ENCODE results near the gene DVL1.
"Not testable (repeated sequence)": the region's sequence is repeated elsewhere in the genome, so short reads cannot be mapped to it uniquely, and the experiment has no call there.

The DVL1 gene

DNA sequence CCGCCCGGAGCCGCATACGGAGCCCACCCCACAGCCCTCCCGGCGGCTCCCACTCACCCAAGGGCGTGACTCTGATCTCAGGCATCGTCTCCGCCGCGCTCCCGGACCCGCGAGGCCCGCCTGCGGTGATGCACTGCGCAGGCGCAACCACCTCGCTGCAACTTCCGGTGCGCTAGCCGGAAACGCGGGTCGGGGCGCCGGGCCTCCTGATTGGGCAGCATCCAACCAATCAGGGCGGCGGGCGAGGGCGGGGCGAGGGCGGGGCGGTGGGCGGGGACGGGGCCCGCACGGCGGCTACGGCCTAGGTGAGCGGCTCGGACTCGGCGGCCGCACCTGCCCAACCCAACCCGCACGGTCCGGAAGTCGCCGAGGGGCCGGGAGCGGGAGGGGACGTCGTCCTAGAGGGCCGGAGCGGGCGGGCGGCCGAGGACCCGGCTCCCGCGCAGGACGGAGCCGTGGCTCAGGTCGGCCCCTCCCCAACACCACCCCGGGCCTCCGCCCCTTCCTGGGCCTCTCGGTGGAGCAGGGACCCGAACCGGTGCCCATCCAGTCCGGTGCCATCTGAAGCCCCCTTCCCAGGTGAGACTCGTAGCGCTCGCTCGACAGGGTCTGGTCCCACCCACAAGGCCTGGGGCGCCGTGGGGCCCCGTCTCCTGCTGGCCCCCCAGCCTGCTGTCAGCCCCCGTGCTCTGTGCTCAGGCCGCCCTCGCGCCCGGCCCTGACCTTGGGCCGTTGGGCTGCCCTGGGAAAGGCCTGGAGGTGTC lies 24.5 kb downstream of the DVL1 start, which contains the start of the genes CPTP and INTS11:
Gene CPTP, plus strand, starts transcription at position 279 of the 764 bp plus-strand sequence. CDS start 2,109 bp downstream, outside the sequence.
Gene INTS11, minus strand, starts transcription at position 137 of the 764 bp plus-strand sequence. Its CDS starts 52 bp downstream, at position 85.
- peak; percentile 93 to 96 for DNase-seq

- DNase-seq, result no peak
Observed at GRCh38 chr1:1324084-1324523, 25.1 kb downstream of the DVL1 start.

GRCh38 chr1:1322952-1323351 lies 26.3 kb downstream of the DVL1 start:
- no peak for DNase-seq

DNA sequence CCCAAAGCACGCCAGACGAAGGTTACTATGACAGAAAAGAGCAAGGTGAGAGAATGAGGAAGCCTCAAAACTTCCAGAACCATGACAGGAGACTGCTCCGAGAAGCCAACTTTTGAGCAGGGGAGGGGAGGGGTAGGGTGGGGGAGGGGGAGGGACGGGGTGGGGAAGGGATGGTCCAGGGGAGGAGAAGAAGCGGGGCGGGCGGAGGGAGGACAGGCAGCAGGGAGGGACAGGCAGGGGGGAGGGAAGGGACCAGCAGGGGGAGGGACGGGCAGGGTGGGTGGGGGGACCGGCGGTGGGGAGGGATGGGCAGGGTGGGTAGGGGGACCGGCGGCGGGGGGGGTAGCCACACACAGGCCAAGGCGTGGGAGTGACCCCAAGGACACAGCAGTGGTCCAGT lies 26.8 kb downstream of the DVL1 start:
- no peak for DNase-seq

GRCh38 chr1:1321477-1321876 lies 27.7 kb downstream of the DVL1 start:
- DNase-seq, result no peak

- no peak for DNase-seq
Observed at GRCh38 chr1:1320666-1321448, 28.4 kb downstream of the DVL1 start.

DNA sequence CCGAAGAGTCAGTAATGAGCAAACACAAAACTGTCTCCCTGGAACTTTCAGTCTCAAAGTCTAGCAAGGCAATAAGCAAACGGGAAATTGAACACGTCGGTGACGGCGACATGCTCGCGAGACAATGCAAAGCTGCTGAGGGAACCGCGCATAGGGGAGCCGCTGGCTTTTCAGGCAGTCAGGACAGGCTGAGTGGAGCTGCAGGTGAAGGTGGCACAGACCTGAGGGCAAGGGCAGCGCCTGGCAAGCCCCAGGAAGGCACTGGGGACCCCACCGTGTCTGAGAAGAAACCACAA lies 29.6 kb downstream of the DVL1 start:
- no peak for DNase-seq

DNA sequence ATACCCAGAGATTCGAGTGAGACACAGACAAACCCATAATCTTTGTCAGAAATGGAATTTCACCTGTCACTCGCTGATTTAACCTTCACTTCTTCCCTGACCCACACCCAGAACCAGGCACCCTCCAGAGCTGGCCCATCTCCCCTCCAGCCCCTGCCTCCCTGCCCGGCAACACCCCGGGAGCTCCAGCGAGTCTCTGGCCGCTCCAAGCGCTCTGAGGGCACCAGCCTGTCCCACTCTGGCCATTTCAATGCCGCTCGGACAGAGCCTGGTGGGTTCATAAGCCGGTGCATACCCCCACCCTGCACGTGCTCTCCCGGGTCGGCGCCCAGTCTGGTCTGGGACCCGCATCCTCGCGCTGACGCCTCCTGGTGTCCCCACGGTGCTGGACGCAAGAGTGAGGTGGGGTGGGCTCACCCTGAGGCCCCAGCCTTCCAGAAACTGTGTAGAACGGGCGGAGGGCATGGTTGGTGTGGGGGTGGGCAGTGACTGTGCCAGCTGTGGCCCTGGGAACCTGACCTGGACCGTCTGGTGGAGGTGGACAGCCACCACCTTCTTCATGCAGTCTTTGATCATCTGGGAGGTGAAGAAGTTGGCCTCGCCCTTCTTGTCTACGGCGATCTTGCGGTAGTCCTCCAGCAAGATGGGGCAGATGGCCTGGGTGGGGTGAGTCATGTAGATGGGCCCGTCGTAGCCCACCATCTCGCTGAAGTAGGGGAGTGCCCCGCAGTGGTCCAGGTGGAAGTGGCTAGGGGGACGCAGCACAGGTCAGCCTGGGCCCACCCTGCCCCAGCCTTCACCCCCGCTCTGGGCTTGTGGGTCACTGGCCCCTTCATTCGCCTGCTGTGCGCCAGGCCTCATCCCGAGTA lies 30.2 kb downstream of the DVL1 start:
- no peak for DNase-seq

GRCh38 chr1:1318131-1318652 lies 31.0 kb downstream of the DVL1 start:
- DNase-seq, result no peak

- DNase-seq, result no peak
Observed at GRCh38 chr1:1317420-1317819, 31.8 kb downstream of the DVL1 start.

- not testable (repeated sequence) for DNase-seq
Observed at GRCh38 chr1:1316199-1316598, 33.0 kb downstream of the DVL1 start.

- no peak for DNase-seq
Observed at GRCh38 chr1:1315435-1315954, 33.7 kb downstream of the DVL1 start.

- no peak for DNase-seq
Observed at GRCh38 chr1:1314678-1315335, 34.4 kb downstream of the DVL1 start.

GRCh38 chr1:1314237-1314586 lies 35.0 kb downstream of the DVL1 start:
- no peak for DNase-seq

DNA sequence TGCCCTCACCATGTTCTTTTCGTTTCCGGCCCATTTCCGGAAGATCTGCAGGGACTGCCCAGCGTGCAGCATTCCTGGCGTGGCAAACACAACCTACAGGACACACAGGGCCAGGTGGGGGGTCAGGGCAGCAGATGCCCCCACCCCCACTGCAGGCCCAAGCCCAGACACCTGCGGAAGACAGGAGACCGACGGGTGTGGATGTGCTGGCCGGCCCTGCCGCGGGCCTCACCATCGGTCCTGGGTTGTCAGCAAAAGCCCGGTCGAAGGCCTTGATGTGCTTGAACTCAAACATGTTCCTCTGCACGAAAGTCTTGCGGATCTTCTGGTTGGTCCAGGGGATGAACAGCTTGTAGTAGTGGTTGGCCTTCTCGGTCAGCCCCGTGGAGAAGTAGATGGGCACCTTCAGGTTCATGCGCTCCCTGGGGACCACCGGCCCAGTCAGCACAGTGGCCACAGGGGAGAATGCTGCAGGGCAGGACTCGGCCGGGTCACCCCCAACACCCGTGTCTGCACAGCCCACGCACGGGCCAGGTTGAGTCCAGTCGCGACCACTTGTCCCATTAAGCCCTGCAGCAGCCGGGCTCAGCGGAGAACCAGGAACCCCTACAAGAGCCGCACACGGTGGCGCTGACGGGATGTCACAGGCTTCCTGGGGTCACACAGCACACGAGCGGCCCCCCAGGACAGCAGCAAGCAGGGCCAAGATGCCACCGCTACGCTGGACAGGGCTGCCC lies 35.5 kb downstream of the DVL1 start:
- DNase-seq, result no peak

DNA sequence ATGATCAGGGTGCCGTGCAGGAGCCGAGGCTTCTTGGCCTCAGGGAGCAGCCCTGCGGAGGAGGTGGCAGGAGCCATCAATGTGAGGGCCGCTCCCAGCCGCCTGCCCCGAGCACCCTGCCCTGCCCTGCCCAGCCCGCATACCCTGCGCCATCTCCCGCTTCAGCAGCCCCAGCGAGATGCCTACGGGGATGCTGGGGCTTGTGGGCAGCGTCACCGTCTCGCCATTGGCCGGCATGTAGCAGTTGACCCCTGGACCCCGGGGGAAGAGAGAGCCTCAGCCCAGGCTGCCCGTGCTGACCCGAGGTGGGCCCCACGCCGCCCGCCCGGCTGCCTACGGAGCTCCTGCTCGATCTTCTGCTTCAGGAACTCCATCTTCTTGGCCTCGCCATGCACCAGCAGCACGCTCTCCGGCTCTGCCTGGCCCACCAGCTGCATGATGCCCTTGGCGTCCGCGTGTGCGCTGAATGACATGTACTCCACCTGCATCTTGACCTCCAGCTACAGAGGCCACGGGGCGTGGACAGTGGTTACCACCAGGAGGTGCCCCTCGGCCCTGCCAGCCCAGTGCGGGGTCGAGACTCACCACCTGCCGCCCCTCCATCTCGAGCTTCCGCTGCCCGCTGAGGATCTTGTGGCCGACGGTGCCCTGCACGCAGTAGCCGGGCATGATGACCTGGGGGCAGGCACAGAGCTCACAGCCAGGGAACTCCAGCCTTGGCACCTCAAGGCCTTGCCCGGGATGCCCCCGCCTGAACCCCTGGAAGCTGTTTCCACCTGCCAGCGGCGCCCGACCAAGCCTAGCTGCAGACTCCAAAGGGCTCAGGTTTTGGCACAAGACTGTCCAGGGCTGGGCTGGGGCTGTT lies 36.5 kb downstream of the DVL1 start:
- DNase-seq, result no peak

DNA sequence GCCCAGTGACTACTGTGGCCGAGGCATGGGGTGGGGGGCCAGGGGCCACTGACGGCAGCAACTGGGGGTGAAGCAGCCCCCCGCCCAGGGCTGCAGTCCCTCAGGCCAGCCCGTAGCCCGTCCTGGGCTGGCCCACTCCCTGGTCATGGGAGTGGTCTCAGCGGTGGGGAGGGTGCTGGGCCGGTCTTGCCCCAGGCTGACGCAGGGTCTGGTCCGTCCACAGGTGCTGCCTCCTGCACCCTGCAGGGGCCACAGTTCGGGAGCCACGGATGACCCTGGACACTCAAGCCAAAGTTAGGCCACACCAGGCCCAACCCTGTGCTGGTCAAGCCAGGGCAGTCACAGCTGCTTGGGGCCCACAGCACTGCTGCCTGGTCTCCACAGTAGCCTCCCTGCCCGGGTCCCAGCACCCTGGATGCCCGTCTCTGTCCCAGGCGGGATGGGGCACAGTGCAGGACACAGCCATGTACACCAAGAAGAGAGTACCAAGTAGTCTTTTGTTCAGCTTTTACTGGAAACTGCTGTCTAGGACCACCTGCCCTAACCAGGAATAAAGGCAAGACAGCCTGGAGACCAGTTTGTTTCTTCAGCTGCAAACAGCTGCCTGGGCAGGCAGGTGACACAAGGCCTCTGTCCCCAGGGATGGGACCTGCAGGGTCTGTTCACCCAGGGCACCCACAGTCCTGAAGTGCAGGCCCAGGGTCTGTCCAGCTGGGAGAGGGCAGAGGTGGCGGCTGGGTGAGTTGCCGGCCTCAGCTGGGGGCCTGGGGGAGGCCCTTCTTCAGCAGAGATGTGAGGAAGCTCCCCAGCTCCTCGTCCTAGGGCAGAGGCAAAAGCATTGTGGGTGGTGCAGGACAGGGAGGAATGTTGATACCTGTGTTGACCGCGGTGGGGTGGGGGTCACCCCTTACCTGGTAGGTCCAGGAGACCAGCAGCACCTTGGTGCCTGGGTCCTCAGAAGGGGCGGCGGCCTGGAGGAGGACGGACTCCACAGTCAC lies 37.8 kb downstream of the DVL1 start:
- DNase-seq, result no peak

DNA sequence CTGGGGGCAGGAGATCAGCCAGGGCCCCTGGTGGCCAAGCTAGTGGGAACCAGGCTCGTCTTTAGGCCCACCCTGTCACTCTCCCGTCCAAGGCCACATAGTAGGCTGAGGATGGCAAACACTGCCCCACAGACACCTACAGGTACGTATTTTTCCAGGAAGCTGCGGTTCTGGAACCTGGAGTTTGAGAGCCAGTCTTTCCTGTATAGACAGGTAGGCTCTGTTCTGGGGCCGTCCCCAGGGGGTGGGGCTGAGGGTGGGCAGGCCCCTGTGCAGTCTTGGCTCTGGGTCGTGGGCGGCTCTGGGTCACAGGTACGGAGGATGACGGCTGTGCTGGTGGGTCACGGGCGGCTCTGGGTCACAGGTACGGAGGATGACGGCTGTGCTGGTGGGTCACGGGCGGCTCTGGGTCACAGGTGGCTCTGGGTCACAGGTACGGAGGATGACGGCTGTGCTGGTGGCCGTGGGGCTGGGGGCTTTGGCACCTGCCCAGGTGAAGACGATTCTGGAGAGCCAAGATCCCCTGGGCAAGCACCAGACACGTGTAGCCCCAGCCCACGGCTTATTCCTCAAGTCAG lies 38.7 kb downstream of the DVL1 start:
- DNase-seq, result no peak

DNA sequence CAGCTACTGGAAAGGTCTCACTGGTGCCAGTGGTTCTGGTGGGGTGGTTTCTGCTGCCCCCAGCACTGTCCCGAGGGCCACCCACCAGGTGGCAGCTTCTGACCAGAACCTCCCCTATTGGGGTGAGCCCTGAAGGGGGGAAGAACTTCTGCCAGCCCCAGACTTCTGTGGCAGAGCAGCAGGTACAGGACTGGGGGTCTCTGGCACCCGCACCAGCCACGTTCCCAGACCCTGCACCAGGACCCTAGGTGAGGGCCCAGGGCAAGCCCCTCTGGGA lies 39.2 kb downstream of the DVL1 start:
- no peak for DNase-seq
